Mucosa of rectum (tissue), 2 donors: ENCODE data around the gene GTPBP3.

Source experiments
- H3K27ac ChIP-seq, 2 donors: one replicate each; pipeline ENCODE4 v1.7.0; 2013; ENCODE audit warnings: inconsistent platforms in 2 of 2, low read depth in 2 of 2, low read length in 2 of 2
- H3K27me3 ChIP-seq, 2 donors: one replicate each; pipeline ENCODE4 v1.7.0; 2013; ENCODE audit warnings: low read length in 2 of 2; ENCODE audit not compliant: control insufficient read depth in 2 of 2, insufficient read depth in 2 of 2
- H3K36me3 ChIP-seq, 2 donors: one replicate each; pipeline ENCODE4 v1.7.0; 2013; ENCODE audit warnings: low read length in 2 of 2; ENCODE audit not compliant: control insufficient read depth in 2 of 2, insufficient read depth in 2 of 2
- H3K4me1 ChIP-seq, 2 donors: one replicate each; pipeline ENCODE4 v1.7.0; 2013; ENCODE audit warnings: low read length in 2 of 2, mild to moderate bottlenecking in 1 of 2; ENCODE audit not compliant: control insufficient read depth in 2 of 2, insufficient read depth in 2 of 2
- H3K4me3 ChIP-seq, 2 donors: one replicate each; pipeline ENCODE4 v1.7.0; 2013; ENCODE audit warnings: low read length in 2 of 2
- H3K9ac ChIP-seq, 2 donors: one replicate each; pipeline ENCODE4 v1.7.0; 2013; ENCODE audit warnings: low read length in 2 of 2, low read depth in 1 of 2, mild to moderate bottlenecking in 1 of 2
- H3K9me3 ChIP-seq, 2 donors: one replicate each; pipeline ENCODE4 v1.7.0; 2013; ENCODE audit warnings: low read length in 2 of 2; ENCODE audit not compliant: control insufficient read depth in 2 of 2
- donor health status: healthy.
- donor health status: Normal muscosa, but diverticular disease.

GTPBP3 gene

GRCh38 chr19:17327654-17328516, 9.5 kb upstream of the GTPBP3 start:
- Histone ChIP-seq H3K27ac (peak overlapping the region; percentile 52 to 62), H3K27me3 (peaks cover 2 to 15% of the 10 kb centered on the region in 2 donors), H3K9ac (peak overlapping the region; percentile 41 to 72), H3K4me1 (peaks cover 9 to 13% of the 10 kb centered on the region in 2 donors), H3K4me3 (peak overlapping the region; percentile 37 to 59), H3K9me3 (no peaks in the 10 kb centered on the region), H3K36me3 (no peaks in the 10 kb centered on the region)

GRCh38 chr19:17328517-17329365, 8.6 kb upstream of the GTPBP3 start:
- H3K4me1 ChIP-seq = peaks cover 11 to 13% of the 10 kb centered on the region in 2 donors
- peak overlapping the region; percentile 41 to 72 for H3K9ac ChIP-seq
- H3K27ac ChIP-seq = peak overlapping the region; percentile 52 to 62
- H3K9me3 ChIP-seq = no peaks in the 10 kb centered on the region
- H3K36me3 ChIP-seq = no peaks in the 10 kb centered on the region
- H3K4me3 ChIP-seq = peak overlapping the region; percentile 37 to 59
- peaks cover 2 to 15% of the 10 kb centered on the region in 2 donors for H3K27me3 ChIP-seq

- peak overlapping the region in 1 of 2 donors; percentile 33 for H3K9ac ChIP-seq
- peaks cover 2 to 15% of the 10 kb centered on the region in 2 donors for H3K27me3 ChIP-seq
- H3K36me3 ChIP-seq = no peaks in the 10 kb centered on the region
- H3K4me1 ChIP-seq = peaks cover 15 to 17% of the 10 kb centered on the region in 2 donors
- no peaks in the 10 kb centered on the region for H3K9me3 ChIP-seq
- no peak overlapping the region for H3K27ac ChIP-seq
- H3K4me3 ChIP-seq = no peak overlapping the region
These were observed 7.7 kb upstream of the GTPBP3 start for GRCh38 chr19:17329366-17330261.

GRCh38 chr19:17330262-17331044, 6.9 kb upstream of the GTPBP3 start:
- H3K27ac ChIP-seq = no peak overlapping the region
- no peak overlapping the region for H3K9ac ChIP-seq
- no peaks in the 10 kb centered on the region for H3K9me3 ChIP-seq
- H3K36me3 ChIP-seq = no peaks in the 10 kb centered on the region
- peaks cover 22 to 23% of the 10 kb centered on the region in 2 donors for H3K4me1 ChIP-seq
- H3K4me3 ChIP-seq = no peak overlapping the region
- H3K27me3 ChIP-seq = peaks cover 2 to 15% of the 10 kb centered on the region in 2 donors

- H3K4me1 ChIP-seq = peaks cover 25 to 27% of the 10 kb centered on the region in 2 donors
- H3K9me3 ChIP-seq = no peaks in the 10 kb centered on the region
- H3K4me3 ChIP-seq = no peak overlapping the region
- no peak overlapping the region for H3K27ac ChIP-seq
- peaks cover 2 to 15% of the 10 kb centered on the region in 2 donors for H3K27me3 ChIP-seq
- no peak overlapping the region for H3K9ac ChIP-seq
- no peaks in the 10 kb centered on the region for H3K36me3 ChIP-seq
These were observed 6.3 kb upstream of the GTPBP3 start for GRCh38 chr19:17331045-17331558.

GRCh38 chr19:17332360-17332676, 5.0 kb upstream of the GTPBP3 start:
- peaks cover 29 to 32% of the 10 kb centered on the region in 2 donors for H3K4me1 ChIP-seq
- H3K27ac ChIP-seq = no peak overlapping the region
- H3K9ac ChIP-seq = no peak overlapping the region

GRCh38 chr19:17332677-17333581, 4.4 kb upstream of the GTPBP3 start:
- Histone ChIP-seq H3K4me3 (no peak overlapping the region), H3K27ac (no peak overlapping the region), H3K9ac (no peak overlapping the region), H3K36me3 (no peaks in the 10 kb centered on the region), H3K9me3 (no peaks in the 10 kb centered on the region), H3K27me3 (peaks cover 2 to 15% of the 10 kb centered on the region in 2 donors), H3K4me1 (peaks cover 32 to 37% of the 10 kb centered on the region in 2 donors)

More at GRCh38 chr19:17332360-17332676, 5.0 kb upstream of the GTPBP3 start:
- Histone ChIP-seq H3K9me3 (no peaks in the 10 kb centered on the region), H3K36me3 (no peaks in the 10 kb centered on the region), H3K4me3 (no peak overlapping the region), H3K27me3 (peaks cover 2 to 15% of the 10 kb centered on the region in 2 donors)

- Histone ChIP-seq H3K27ac (peak overlapping the region in 1 of 2 donors; percentile 67), H3K4me3 (peak overlapping the region; percentile 73), H3K27me3 (peaks cover 2 to 15% of the 10 kb centered on the region in 2 donors), H3K36me3 (no peaks in the 10 kb centered on the region), H3K9me3 (no peaks in the 10 kb centered on the region), H3K9ac (peak overlapping the region; percentile 65 to 72), H3K4me1 (peaks cover 34 to 38% of the 10 kb centered on the region in 2 donors)
These were observed 3.5 kb upstream of the GTPBP3 start for GRCh38 chr19:17333611-17334413.
